Keratinocyte (primary cell): ENCODE measurements around the gene ACSS1. TPM values are rescaled to one million over a fixed set of nuclear protein-coding genes. Genes with fewer than 3 reads are reported as not detected.

Source experiments
- DNase-seq: peaks from one replicate; pipeline ENCODE4 v3.0.0-alpha.2; 2011; ENCODE audit warnings: low read depth, missing footprints, low spot score
- FAIRE-seq: peaks from 2 replicates; lab custom pipeline; 2011; peaks lifted over from hg19 to GRCh38; lab: Jason Lieb, UNC
- H2AFZ ChIP-seq: 2 replicates; pipeline ENCODE4 v1.6.0; 2012; ENCODE audit warnings: low read length, control low read depth, inconsistent platforms; ENCODE audit not compliant: control insufficient read depth
- H3K27ac ChIP-seq: 2 replicates; pipeline ENCODE4 v1.5.1; 2011; ENCODE audit warnings: low read length; ENCODE audit not compliant: control insufficient read depth, insufficient read depth
- H3K27me3 ChIP-seq: 3 replicates; pipeline ENCODE4 v1.6.0; 2011; ENCODE audit warnings: low read length; ENCODE audit not compliant: control insufficient read depth, insufficient read depth; ENCODE audit errors: extremely low read depth
- H3K36me3 ChIP-seq, 2 experiments: 2 replicates in 1 of 2; 3 replicates in 1 of 2; pipeline ENCODE4 v1.5.1; 2011; ENCODE audit warnings: low read length in 2 of 2, mild to moderate bottlenecking in 1 of 2; ENCODE audit not compliant: control insufficient read depth in 2 of 2, insufficient read depth in 2 of 2; ENCODE audit errors: extremely low read depth in 1 of 2
- H3K4me1 ChIP-seq: 3 replicates; pipeline ENCODE4 v1.5.1; 2011; ENCODE audit warnings: low read length; ENCODE audit not compliant: control insufficient read depth, insufficient read depth; ENCODE audit errors: extremely low read depth
- H3K4me2 ChIP-seq: 3 replicates; pipeline ENCODE4 v1.6.0; 2011; ENCODE audit warnings: low read depth, low read length; ENCODE audit not compliant: control insufficient read depth, insufficient read depth; ENCODE audit errors: extremely low read depth
- H3K4me3 ChIP-seq, 3 experiments: fragments of 200-600 bp in 1 of 3; sonication (generic) in 1 of 3; 2 replicates in 2 of 3; 3 replicates in 1 of 3; pipeline ENCODE4 v1.5.1; 2011 to 2016; ENCODE audit warnings: low read length in 3 of 3, mild to moderate bottlenecking in 3 of 3, control low read depth in 2 of 3, inconsistent platforms in 1 of 3, low read depth in 1 of 3, mixed read lengths in 1 of 3, mixed run types in 1 of 3, moderate library complexity in 1 of 3; ENCODE audit not compliant: control insufficient read depth in 2 of 3, insufficient read depth in 2 of 3; ENCODE audit errors: extremely low read depth in 1 of 3
- H3K79me2 ChIP-seq: 2 replicates; pipeline ENCODE4 v1.6.0; 2012; ENCODE audit warnings: low read length; ENCODE audit not compliant: control insufficient read depth, insufficient read depth
- H3K9ac ChIP-seq: 3 replicates; pipeline ENCODE4 v1.6.0; 2011; ENCODE audit warnings: low read length; ENCODE audit not compliant: control insufficient read depth, insufficient read depth; ENCODE audit errors: extremely low read depth
- H3K9me1 ChIP-seq: 3 replicates; pipeline ENCODE4 v1.6.0; 2011; ENCODE audit warnings: low read length; ENCODE audit not compliant: control insufficient read depth, insufficient read depth; ENCODE audit errors: extremely low read depth
- H3K9me3 ChIP-seq: 2 replicates; pipeline ENCODE4 v1.5.1; 2012; ENCODE audit warnings: low read depth, low read length; ENCODE audit not compliant: control insufficient read depth
- H4K20me1 ChIP-seq: 3 replicates; pipeline ENCODE4 v1.6.0; 2011; ENCODE audit warnings: low read length; ENCODE audit not compliant: control insufficient read depth, insufficient read depth; ENCODE audit errors: extremely low read depth
- EZH2 ChIP-seq: IDR thresholded peaks from one replicate; pipeline ENCODE4 v1.6.1; 2012; ENCODE audit warnings: inconsistent platforms, mild to moderate bottlenecking, low read length, moderate library complexity
- dilution Hi-C: fragments of 300-500 bp; cut with MboI; formaldehyde crosslinking; loops from one replicate; pipeline ENCODE4 v1.7.0; 2020; ENCODE audit warnings: low sequenced_read_pairs; ENCODE audit not compliant: extremely low pct_ligation_motif_present
- polyA plus RNA-seq, 5 experiments: library from polyadenylated mRNA; depleted of rRNA in 3 of 5; stranded (reverse) in 3 of 5; stranded (forward) in 1 of 5; unstranded in 1 of 5; fragments of >200 nt; gene quantifications; 1 replicate in 1 of 5; 2 replicates in 3 of 5; 3 replicates in 1 of 5; pipeline versions ENCODE4 v1.2.1 to v1.2.3, GENCODE V29; 2011 to 2012; ENCODE audit warnings: missing spikeins in 2 of 5, low read depth in 1 of 5, low replicate concordance in 1 of 5
- TF ChIP-seq, protein P1 (sequence below), 3 experiments: IDR thresholded peaks in 1 of 3; conservative IDR thresholded peaks in 1 of 3; optimal IDR thresholded peaks in 1 of 3; 2 replicates in 2 of 3; 3 replicates in 1 of 3; pipeline versions ENCODE3 to v1.5.1; 2011; ENCODE audit warnings: low read length in 3 of 3, mild to moderate bottlenecking in 3 of 3, moderate library complexity in 2 of 3, control low read depth in 1 of 3, inconsistent platforms in 1 of 3; ENCODE audit not compliant: insufficient read depth in 2 of 3; ENCODE audit errors: extremely low read depth in 1 of 3

Gene ACSS1
- polyA plus RNA-seq, 1 donor (not counting 4 experiments of a cell fraction or from before 2014, with no cell fraction given), result 1.5 TPM

DNA sequence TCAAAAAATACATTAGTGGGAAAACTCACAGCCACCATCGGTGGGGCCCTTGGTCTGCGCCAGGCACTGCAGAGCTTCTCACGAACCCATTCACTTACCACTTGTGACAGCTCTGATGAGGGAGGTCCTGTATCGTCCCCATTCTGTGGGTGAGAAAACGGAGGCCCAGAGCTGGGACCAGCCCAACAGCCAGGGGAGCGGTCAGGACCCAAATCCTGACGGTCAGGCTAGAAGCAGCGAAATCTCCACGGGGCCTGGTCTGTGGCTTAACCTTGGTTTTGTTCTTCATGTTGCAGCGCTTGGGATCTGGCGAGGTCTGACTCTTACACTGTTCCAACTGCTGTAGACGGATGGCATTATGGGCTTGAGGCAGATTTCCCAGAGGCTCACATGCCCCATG, 31.7 kb upstream of the ACSS1 start:
- FAIRE-seq, result no peak

DNA sequence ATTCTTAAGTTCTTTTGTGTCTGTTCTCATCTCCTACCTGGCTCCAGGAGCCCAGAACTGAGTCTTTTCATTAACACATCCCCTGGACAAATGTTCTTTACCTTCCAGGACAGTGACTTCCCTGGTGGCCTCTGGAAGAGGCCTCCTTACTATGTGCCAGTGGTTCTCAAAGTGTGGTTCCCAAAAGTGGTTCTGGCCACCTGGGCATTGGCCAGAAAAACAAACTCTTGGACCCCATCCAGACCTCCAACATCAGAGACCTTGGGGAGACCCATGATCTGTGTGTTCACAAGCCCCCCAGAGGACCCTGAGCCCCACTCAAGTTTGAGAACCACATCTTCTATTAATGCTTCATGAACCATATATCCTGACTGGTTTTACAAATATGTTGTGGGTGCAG, 31.2 kb upstream of the ACSS1 start:
- FAIRE-seq, result no peak
- dilution Hi-C loops, result no loop called here
- DNase-seq, result no peak
- H2AFZ ChIP-seq, result no peak overlapping the region
- H3K27ac ChIP-seq, result no peak overlapping the region
- H3K36me3 ChIP-seq, result no peaks in the 10 kb centered on the region
- H3K4me3 ChIP-seq, result no peak overlapping the region
- no peak overlapping the region for H3K4me2 ChIP-seq
- TF ChIP-seq EZH2, result no peak
- TF ChIP-seq, protein P1, sequence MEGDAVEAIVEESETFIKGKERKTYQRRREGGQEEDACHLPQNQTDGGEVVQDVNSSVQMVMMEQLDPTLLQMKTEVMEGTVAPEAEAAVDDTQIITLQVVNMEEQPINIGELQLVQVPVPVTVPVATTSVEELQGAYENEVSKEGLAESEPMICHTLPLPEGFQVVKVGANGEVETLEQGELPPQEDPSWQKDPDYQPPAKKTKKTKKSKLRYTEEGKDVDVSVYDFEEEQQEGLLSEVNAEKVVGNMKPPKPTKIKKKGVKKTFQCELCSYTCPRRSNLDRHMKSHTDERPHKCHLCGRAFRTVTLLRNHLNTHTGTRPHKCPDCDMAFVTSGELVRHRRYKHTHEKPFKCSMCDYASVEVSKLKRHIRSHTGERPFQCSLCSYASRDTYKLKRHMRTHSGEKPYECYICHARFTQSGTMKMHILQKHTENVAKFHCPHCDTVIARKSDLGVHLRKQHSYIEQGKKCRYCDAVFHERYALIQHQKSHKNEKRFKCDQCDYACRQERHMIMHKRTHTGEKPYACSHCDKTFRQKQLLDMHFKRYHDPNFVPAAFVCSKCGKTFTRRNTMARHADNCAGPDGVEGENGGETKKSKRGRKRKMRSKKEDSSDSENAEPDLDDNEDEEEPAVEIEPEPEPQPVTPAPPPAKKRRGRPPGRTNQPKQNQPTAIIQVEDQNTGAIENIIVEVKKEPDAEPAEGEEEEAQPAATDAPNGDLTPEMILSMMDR (optimal IDR thresholded peaks at IDR 0.05 in 1 of 3, IDR thresholded peaks at IDR 0.05 in 1 of 3, conservative IDR thresholded peaks at IDR 0.05 in 1 of 3; ENCODE audit: extremely low read depth in 1 of 3, insufficient read depth in 2 of 3, low read length in 3 of 3), result no peak
- H3K27me3 ChIP-seq, result peaks cover 43% of the 10 kb centered on the region
- no peaks in the 10 kb centered on the region for H3K79me2 ChIP-seq
- no peaks in the 10 kb centered on the region for H3K9me3 ChIP-seq
- no peaks in the 10 kb centered on the region for H3K4me1 ChIP-seq
- H4K20me1 ChIP-seq, result no peaks in the 10 kb centered on the region
- H3K9me1 ChIP-seq, result no peaks in the 10 kb centered on the region
- H3K9ac ChIP-seq, result no peak overlapping the region

More for the DNA sequence above, 31.7 kb upstream of the ACSS1 start:
- DNase-seq, result no peak
- Histone ChIP-seq H4K20me1 (no peaks in the 10 kb centered on the region), H3K27ac (no peak overlapping the region), H3K4me2 (no peak overlapping the region), H3K4me3 (no peak overlapping the region), H2AFZ (no peak overlapping the region), H3K9ac (no peak overlapping the region), H3K9me3 (no peaks in the 10 kb centered on the region), H3K27me3 (peaks cover 38% of the 10 kb centered on the region), H3K9me1 (no peaks in the 10 kb centered on the region), H3K36me3 (no peaks in the 10 kb centered on the region), H3K4me1 (no peaks in the 10 kb centered on the region), H3K79me2 (no peaks in the 10 kb centered on the region)
- dilution Hi-C loops, result no loop called here
- no peak for TF ChIP-seq EZH2
- TF ChIP-seq, protein P1 (optimal IDR thresholded peaks at IDR 0.05 in 1 of 3, IDR thresholded peaks at IDR 0.05 in 1 of 3, conservative IDR thresholded peaks at IDR 0.05 in 1 of 3; ENCODE audit: extremely low read depth in 1 of 3, insufficient read depth in 2 of 3, low read length in 3 of 3), result no peak
